Astrocyte (in vitro differentiated cells and primary cell): ENCODE results near the gene MPP3. TPM values are rescaled to one million over a fixed set of nuclear protein-coding genes. Genes with fewer than 3 reads are reported as not detected.

Source experiments
- DNase-seq: peaks from one replicate; pipeline ENCODE4 v3.0.0-alpha.2; 2010; ENCODE audit warnings: low read depth
- FAIRE-seq: peaks from 2 replicates; lab custom pipeline; 2011; peaks lifted over from hg19 to GRCh38; lab: Jason Lieb, UNC
- H2AFZ ChIP-seq: 2 replicates; pipeline ENCODE4 v1.6.0; 2012; ENCODE audit warnings: low read depth, low read length, inconsistent platforms
- H3K27ac ChIP-seq: 2 replicates; pipeline ENCODE4 v1.5.1; 2011; ENCODE audit warnings: low read depth, low read length, inconsistent platforms
- H3K27me3 ChIP-seq: 2 replicates; pipeline ENCODE4 v1.6.0; 2011; ENCODE audit warnings: low read length, inconsistent platforms; ENCODE audit not compliant: insufficient read depth
- H3K36me3 ChIP-seq: 2 replicates; pipeline ENCODE4 v1.5.1; 2011; ENCODE audit warnings: low read length, inconsistent platforms; ENCODE audit not compliant: insufficient read depth
- H3K4me1 ChIP-seq: 2 replicates; pipeline ENCODE4 v1.5.1; 2011; ENCODE audit warnings: low read length, inconsistent platforms; ENCODE audit not compliant: insufficient read depth
- H3K4me2 ChIP-seq: 2 replicates; pipeline ENCODE4 v1.6.0; 2012; ENCODE audit warnings: low read length, inconsistent platforms
- H3K4me3 ChIP-seq: 2 replicates; pipeline ENCODE4 v1.5.1; 2011; ENCODE audit warnings: low read depth, mild to moderate bottlenecking, low read length, inconsistent platforms; ENCODE audit not compliant: insufficient read depth
- H3K79me2 ChIP-seq: 2 replicates; pipeline ENCODE4 v1.6.0; 2012; ENCODE audit warnings: mild to moderate bottlenecking, low read length, inconsistent platforms; ENCODE audit not compliant: insufficient read depth
- H3K9ac ChIP-seq: 2 replicates; pipeline ENCODE4 v1.6.0; 2012; ENCODE audit warnings: mild to moderate bottlenecking, low read length, inconsistent platforms
- H3K9me3 ChIP-seq: 2 replicates; pipeline ENCODE4 v1.5.1; 2012; ENCODE audit warnings: low read depth, mild to moderate bottlenecking, low read length, inconsistent platforms; ENCODE audit not compliant: insufficient read depth
- H4K20me1 ChIP-seq: 2 replicates; pipeline ENCODE4 v1.6.0; 2012; ENCODE audit warnings: low read length, inconsistent platforms; ENCODE audit not compliant: insufficient read depth
- H3K27ac Mint-ChIP-seq: one replicate; pipeline ENCODE4 v1.8.0; 2021; ENCODE audit warnings: mild to moderate bottlenecking, mixed read lengths; ENCODE audit not compliant: unreplicated experiment
- H3K27me3 Mint-ChIP-seq: one replicate; pipeline ENCODE4 v1.8.0; 2021; ENCODE audit warnings: low read depth, mixed read lengths; ENCODE audit not compliant: unreplicated experiment
- H3K36me3 Mint-ChIP-seq: one replicate; pipeline ENCODE4 v1.8.0; 2021; ENCODE audit warnings: low read depth, mixed read lengths; ENCODE audit not compliant: unreplicated experiment
- H3K4me1 Mint-ChIP-seq: one replicate; pipeline ENCODE4 v1.8.0; 2021; ENCODE audit warnings: low read depth, mixed read lengths; ENCODE audit not compliant: unreplicated experiment
- H3K4me3 Mint-ChIP-seq: one replicate; pipeline ENCODE4 v1.8.0; 2021; ENCODE audit warnings: mild to moderate bottlenecking, moderate library complexity, mixed read lengths; ENCODE audit not compliant: unreplicated experiment
- H3K9me3 Mint-ChIP-seq: one replicate; pipeline ENCODE4 v1.8.0; 2021; ENCODE audit warnings: mild to moderate bottlenecking, mixed read lengths; ENCODE audit not compliant: unreplicated experiment
- CTCF ChIP-seq: IDR thresholded peaks from 2 replicates; pipeline ENCODE4 v1.5.1; 2011; ENCODE audit warnings: low read depth, mild to moderate bottlenecking, inconsistent platforms, low read length, moderate library complexity; ENCODE audit not compliant: insufficient read depth
- EZH2 ChIP-seq: IDR thresholded peaks from 2 replicates; pipeline ENCODE4 v1.6.1; 2012; ENCODE audit warnings: mild to moderate bottlenecking, low read length, inconsistent platforms; ENCODE audit not compliant: insufficient read depth
- total RNA-seq: library from RNA; stranded (reverse); gene quantifications from 2 replicates; pipeline ENCODE4 v1.2.1, GENCODE V29; 2021

Gene MPP3
- total RNA-seq, 1 donor from 2014 or later: 6.5 TPM

GRCh38 chr17:43779145-43780125 lies 53.5 kb downstream of the MPP3 start:
- H3K27ac Mint-ChIP-seq: peak overlapping the region; percentile 77
- H3K4me1 Mint-ChIP-seq: peaks cover 15% of the 10 kb centered on the region
- H3K36me3 ChIP-seq: peaks cover 3% of the 10 kb centered on the region
- no peak for FAIRE-seq
- H4K20me1 ChIP-seq: peaks cover 20% of the 10 kb centered on the region
- peaks cover 2% of the 10 kb centered on the region for H3K27me3 Mint-ChIP-seq
- peak overlapping the region; percentile 76 for H3K4me3 ChIP-seq
- H3K9me3 ChIP-seq: no peaks in the 10 kb centered on the region
- peak overlapping the region; percentile 98 for H3K27ac ChIP-seq
- H2AFZ ChIP-seq: peak overlapping the region; percentile 79
- H3K27me3 ChIP-seq: no peaks in the 10 kb centered on the region
- H3K4me1 ChIP-seq: peaks cover 19% of the 10 kb centered on the region
- TF ChIP-seq CTCF: no peak
- TF ChIP-seq EZH2: no peak
- H3K36me3 Mint-ChIP-seq: peaks cover 10% of the 10 kb centered on the region
- peak; percentile 25 for DNase-seq
- peak overlapping the region; percentile 99 for H3K9ac ChIP-seq
- no peaks in the 10 kb centered on the region for H3K9me3 Mint-ChIP-seq
- peak overlapping the region; percentile 82 for H3K4me3 Mint-ChIP-seq
- H3K4me2 ChIP-seq: peak overlapping the region; percentile 94
- H3K79me2 ChIP-seq: peaks cover 34% of the 10 kb centered on the region

- Mint-ChIP-seq H3K27ac (peak within 1 kb of the TSS; percentile 98), H3K27me3 (peaks cover 2% of the 10 kb centered on the region), H3K4me3 (peak within 1 kb of the TSS; percentile 88), H3K36me3 (peaks cover 11% of the 10 kb centered on the region), H3K4me1 (peaks cover 6% of the 10 kb centered on the region), H3K9me3 (no peaks in the 10 kb centered on the region)
- Histone ChIP-seq H3K4me3 (peak within 1 kb of the TSS; percentile 76), H3K36me3 (peaks cover 8% of the 10 kb centered on the region), H3K27me3 (no peaks in the 10 kb centered on the region), H4K20me1 (peaks cover 25% of the 10 kb centered on the region), H3K4me1 (peaks cover 10% of the 10 kb centered on the region), H3K9ac (peak within 1 kb of the TSS; percentile 99), H2AFZ (peak within 1 kb of the TSS; percentile 79), H3K9me3 (no peaks in the 10 kb centered on the region), H3K27ac (peak within 1 kb of the TSS; percentile 98), H3K4me2 (peak within 1 kb of the TSS; percentile 94), H3K79me2 (peaks cover 34% of the 10 kb centered on the region)
- peak; percentile 84 for DNase-seq
- TF ChIP-seq CTCF: no peak
- no peak for TF ChIP-seq EZH2
- FAIRE-seq: no peak
Observed at GRCh38 chr17:43778337-43779144, 54.4 kb downstream of the MPP3 start, which contains the start of gene DUSP3. DUSP3 (minus strand) TSS chr17:43778977; CDS start chr17:43778924, 53 bp downstream.
